Panc1 (cell line): ENCODE results near the gene ASCC2. TPM values are rescaled to one million over a fixed set of nuclear protein-coding genes. Genes with fewer than 3 reads are reported as not detected.

Experiments
- ATAC-seq: fragments of 200-7000 bp; cut with Tn5 transposase; 2 replicates; pipeline ENCODE4 v1.9.1; 2020; ENCODE audit warnings: mild to moderate bottlenecking, moderate library complexity
- BruUV-seq: library from RNA; stranded (reverse); fragments of 400-500 nt; replicated peaks from 2 replicates; lab custom pipeline; 2021; lab: Mats Ljungman, UMichigan
- CTCF ChIA-PET: fragments of 300-600 bp; sonication (Branson Sonifier 250); formaldehyde crosslinking; loops from one replicate; lab custom pipeline; 2022; ENCODE audit warnings: antibody characterized with exemption; lab: Charles Lee
- POLR2A ChIA-PET: fragments of 300-600 bp; sonication (Branson Sonifier 250); formaldehyde crosslinking; loops from one replicate; lab custom pipeline; 2022; ENCODE audit warnings: antibody characterized with exemption; lab: Charles Lee
- DNase-seq: peaks from one replicate; pipeline ENCODE4 v3.0.0-alpha.2; 2010; ENCODE audit warnings: low read depth, low spot score
- H3K27ac ChIP-seq: 2 replicates; pipeline ENCODE4 v1.5.1; 2011; ENCODE audit warnings: mild to moderate bottlenecking, low read length, inconsistent platforms
- H3K27me3 ChIP-seq: fragments of 200-500 bp; sonication (Bioruptor generic); 2 replicates; pipeline ENCODE4 v1.6.0; 2014; ENCODE audit warnings: low read length, inconsistent platforms; ENCODE audit not compliant: control insufficient read depth, insufficient read depth
- H3K36me3 ChIP-seq: fragments of 200-500 bp; sonication (Bioruptor generic); 2 replicates; pipeline ENCODE4 v1.5.1; 2014; ENCODE audit warnings: inconsistent platforms, mild to moderate bottlenecking, low read length, moderate library complexity; ENCODE audit not compliant: control insufficient read depth, insufficient read depth
- H3K4me1 ChIP-seq: 2 replicates; pipeline ENCODE4 v1.5.1; 2011; ENCODE audit warnings: inconsistent platforms, mild to moderate bottlenecking, low read length, moderate library complexity; ENCODE audit not compliant: control insufficient read depth, insufficient read depth
- H3K4me3 ChIP-seq, 2 experiments: 2 replicates each; pipeline ENCODE4 v1.5.1; 2011 to 2012; ENCODE audit warnings: low read depth in 2 of 2, low read length in 2 of 2, mild to moderate bottlenecking in 2 of 2, inconsistent platforms in 1 of 2, moderate library complexity in 1 of 2
- H3K9me3 ChIP-seq: fragments of 200-500 bp; sonication (Bioruptor generic); 2 replicates; pipeline ENCODE4 v1.5.1; 2014; ENCODE audit warnings: low read depth, mild to moderate bottlenecking, inconsistent platforms, low read length, moderate library complexity; ENCODE audit not compliant: control insufficient read depth, insufficient read depth
- POLR2AphosphoS5 ChIP-seq: IDR thresholded peaks from 2 replicates; pipeline ENCODE4 v1.6.1; 2012; ENCODE audit warnings: mild to moderate bottlenecking, low read depth, low read length, moderate library complexity
- REST ChIP-seq, 2 experiments: IDR thresholded peaks; 2 replicates each; pipeline ENCODE4 v1.6.1; 2011 to 2012; ENCODE audit warnings: low read depth in 2 of 2, control low read depth in 1 of 2, low read length in 1 of 2, mild to moderate bottlenecking in 1 of 2, moderate library complexity in 1 of 2; ENCODE audit not compliant: insufficient read depth in 1 of 2
- SIN3A ChIP-seq: IDR thresholded peaks from 2 replicates; pipeline ENCODE4 v1.6.1; 2012; ENCODE audit warnings: low read depth, mild to moderate bottlenecking, low read length, moderate library complexity, borderline replicate concordance; ENCODE audit not compliant: insufficient read depth
- TCF7L2 ChIP-seq: IDR thresholded peaks from 2 replicates; pipeline ENCODE4 v1.6.1; 2011; ENCODE audit warnings: mild to moderate bottlenecking, low read depth, low read length, inconsistent platforms
- in situ Hi-C: cut with HindIII; loops from 2 replicates; pipeline ENCODE4 v1.10.0; 2016; ENCODE audit warnings: low sequenced_read_pairs, low pct_unique_long_range_greater_than_20kb
- intact Hi-C: fragments of 100-400 bp; cut with micrococcal nuclease; formaldehyde crosslinking; loops from one replicate; pipeline ENCODE4 v1.10.0; 2022; ENCODE audit not compliant: unreplicated experiment
- total RNA-seq: library from RNA; stranded (reverse); gene quantifications from one replicate; pipeline ENCODE4 v1.2.1, GENCODE V29; 2021; ENCODE audit not compliant: unreplicated experiment
- TF ChIP-seq, protein P1 (sequence below): fragments of 450-650 bp; IDR thresholded peaks from 2 replicates; pipeline ENCODE4 v1.5.1; 2017; ENCODE audit warnings: mild to moderate bottlenecking

ASCC2 gene
- total RNA-seq, 1 experiment from 2014 or later: 52.0 TPM

- no peaks in the 10 kb centered on the region for H3K27me3 ChIP-seq
- TF ChIP-seq REST (IDR thresholded peaks at IDR 0.05; ENCODE audit: insufficient read depth in 1 of 2, low read depth in 2 of 2, low read length in 1 of 2) (no peak), SIN3A (no peak), TCF7L2 (no peak), POLR2AphosphoS5 (no peak)
- TF ChIP-seq, protein P1, sequence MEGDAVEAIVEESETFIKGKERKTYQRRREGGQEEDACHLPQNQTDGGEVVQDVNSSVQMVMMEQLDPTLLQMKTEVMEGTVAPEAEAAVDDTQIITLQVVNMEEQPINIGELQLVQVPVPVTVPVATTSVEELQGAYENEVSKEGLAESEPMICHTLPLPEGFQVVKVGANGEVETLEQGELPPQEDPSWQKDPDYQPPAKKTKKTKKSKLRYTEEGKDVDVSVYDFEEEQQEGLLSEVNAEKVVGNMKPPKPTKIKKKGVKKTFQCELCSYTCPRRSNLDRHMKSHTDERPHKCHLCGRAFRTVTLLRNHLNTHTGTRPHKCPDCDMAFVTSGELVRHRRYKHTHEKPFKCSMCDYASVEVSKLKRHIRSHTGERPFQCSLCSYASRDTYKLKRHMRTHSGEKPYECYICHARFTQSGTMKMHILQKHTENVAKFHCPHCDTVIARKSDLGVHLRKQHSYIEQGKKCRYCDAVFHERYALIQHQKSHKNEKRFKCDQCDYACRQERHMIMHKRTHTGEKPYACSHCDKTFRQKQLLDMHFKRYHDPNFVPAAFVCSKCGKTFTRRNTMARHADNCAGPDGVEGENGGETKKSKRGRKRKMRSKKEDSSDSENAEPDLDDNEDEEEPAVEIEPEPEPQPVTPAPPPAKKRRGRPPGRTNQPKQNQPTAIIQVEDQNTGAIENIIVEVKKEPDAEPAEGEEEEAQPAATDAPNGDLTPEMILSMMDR: no peak
- ChIA-PET CTCF (no interaction called here), POLR2A (interaction anchor here (0.7 kb wide), 1 partner anchor 25 kb away, joined by 6 read pairs; no protein-coding TSS in a partner anchor)
- no peaks in the 10 kb centered on the region for H3K4me1 ChIP-seq
- no peak overlapping the region for H3K4me3 ChIP-seq
- in situ Hi-C loops (no loop called here), intact Hi-C loops (no loop called here)
- no TSS peak for BruUV-seq
- H3K36me3 ChIP-seq: no peaks in the 10 kb centered on the region
- no peaks in the 10 kb centered on the region for H3K9me3 ChIP-seq
- DNase-seq (no peak), ATAC-seq (no peak)
- no peak overlapping the region for H3K27ac ChIP-seq
Observed at GRCh38 chr22:29870574-29870973, 32.5 kb upstream of the ASCC2 start.

DNA sequence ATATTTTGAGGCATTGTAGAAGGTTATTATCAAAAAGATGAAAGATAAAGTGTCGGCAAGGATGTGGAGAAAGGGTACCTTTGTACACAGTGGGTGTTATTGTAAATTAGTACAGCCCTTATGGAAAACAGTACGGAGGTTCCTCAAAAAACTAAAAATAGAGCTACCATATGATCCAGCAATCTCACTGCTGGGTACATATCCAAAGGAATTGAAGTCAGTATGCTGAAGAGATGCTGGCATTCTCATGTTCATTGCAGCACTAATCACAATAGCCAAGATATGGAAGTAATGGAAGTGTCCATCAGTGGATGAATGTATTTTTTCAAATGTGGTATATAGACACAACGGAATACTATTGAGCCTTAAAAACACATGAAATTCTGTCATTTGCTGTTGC lies 29.8 kb upstream of the ASCC2 start:
- no peaks in the 10 kb centered on the region for H3K4me1 ChIP-seq
- DNase-seq: no peak
- BruUV-seq: no TSS peak
- no peak overlapping the region for H3K27ac ChIP-seq
- intact Hi-C loops (no loop called here), in situ Hi-C loops (no loop called here)
- H3K4me3 ChIP-seq: no peak overlapping the region
- TF ChIP-seq POLR2AphosphoS5 (no peak), TCF7L2 (no peak), SIN3A (no peak), REST (IDR thresholded peaks at IDR 0.05; ENCODE audit: insufficient read depth in 1 of 2, low read depth in 2 of 2, low read length in 1 of 2) (no peak)
- TF ChIP-seq, protein P1: no peak
- no peaks in the 10 kb centered on the region for H3K9me3 ChIP-seq
- no peak for ATAC-seq
- no peaks in the 10 kb centered on the region for H3K36me3 ChIP-seq
- ChIA-PET POLR2A (no interaction called here), CTCF (no interaction called here)
- H3K27me3 ChIP-seq: no peaks in the 10 kb centered on the region
